Measurements from ENCODE around the gene SNRPB.

- no peak for TF ChIP-seq CTCF (IDR thresholded peaks at IDR 0.05)
- no peak for TF ChIP-seq POLR2A (IDR thresholded peaks at IDR 0.05)
These were observed 2.9 kb upstream of the SNRPB start for GRCh38 chr20:2473516-2473915.
